NCI-H82 (cell line): ENCODE results near the gene KIN.
"Not testable (repeated sequence)": the region's sequence is repeated elsewhere in the genome, so short reads cannot be mapped to it uniquely, and the experiment has no call there.

Experiments used
- DNase-seq: peaks from one replicate; lab custom pipeline; 2025; lab: John Stamatoyannopoulos, UW

The KIN gene

GRCh38 chr10:7794251-7795026 is 6.6 kb upstream of the KIN start:
- DNase-seq = no peak

- no peak for DNase-seq
These were observed 4.7 kb upstream of the KIN start for GRCh38 chr10:7792541-7792940.

- no peak for DNase-seq
These were observed 1.6 kb upstream of the KIN start for GRCh38 chr10:7789390-7789789.

GRCh38 chr10:7788639-7789286 is 970 bp upstream of the KIN start:
- peak; percentile 46 for DNase-seq

- DNase-seq = peak; percentile 3
These were observed 490 bp downstream of the KIN start for GRCh38 chr10:7787150-7787856.

- no peak for DNase-seq
These were observed 1.4 kb downstream of the KIN start for GRCh38 chr10:7786430-7786829.

- DNase-seq = not testable (repeated sequence)
These were observed 5.6 kb downstream of the KIN start for GRCh38 chr10:7782194-7782593.

- DNase-seq = no peak
These were observed 11.0 kb downstream of the KIN start for GRCh38 chr10:7776777-7777176.

- no peak for DNase-seq
These were observed 13.7 kb downstream of the KIN start for GRCh38 chr10:7773845-7774801.

- DNase-seq = no peak
These were observed 19.4 kb downstream of the KIN start for GRCh38 chr10:7768417-7768816.

- no peak for DNase-seq
These were observed 20.6 kb downstream of the KIN start for GRCh38 chr10:7767209-7767608.

- DNase-seq = no peak
These were observed 21.6 kb downstream of the KIN start for GRCh38 chr10:7766241-7766640.

GRCh38 chr10:7763929-7764328 is 23.9 kb downstream of the KIN start:
- DNase-seq = no peak

GRCh38 chr10:7756360-7756992 is 31.3 kb downstream of the KIN start:
- DNase-seq = peak; percentile 1

GRCh38 chr10:7755103-7755502 is 32.7 kb downstream of the KIN start:
- DNase-seq = no peak

GRCh38 chr10:7752251-7752650 is 35.5 kb downstream of the KIN start:
- no peak for DNase-seq

- DNase-seq = peak; percentile 1
These were observed 37.6 kb downstream of the KIN start for GRCh38 chr10:7750222-7750621.

GRCh38 chr10:7748637-7749036 is 39.2 kb downstream of the KIN start:
- not testable (repeated sequence) for DNase-seq

GRCh38 chr10:7744307-7744706 is 43.5 kb downstream of the KIN start:
- no peak for DNase-seq

- no peak for DNase-seq
These were observed 49.0 kb downstream of the KIN start for GRCh38 chr10:7738536-7739407.
